GM12891 (cell line): ENCODE measurements around the gene SENP2. TPM values are rescaled to one million over a fixed set of nuclear protein-coding genes. Genes with fewer than 3 reads are reported as not detected.

Experiments used
- DNase-seq: peaks from one replicate; pipeline ENCODE4 v3.0.0; 2011; ENCODE audit warnings: low spot score; ENCODE audit not compliant: insufficient read length
- FAIRE-seq: peaks from 2 replicates; lab custom pipeline; 2011; peaks lifted over from hg19 to GRCh38; lab: Jason Lieb, UNC
- PAX5 ChIP-seq: IDR thresholded peaks from 2 replicates; pipeline ENCODE4 v1.6.1; 2011; ENCODE audit warnings: low read length, moderate library complexity, mild to moderate bottlenecking; ENCODE audit not compliant: insufficient read depth, severe bottlenecking
- POLR2A ChIP-seq: IDR thresholded peaks from 2 replicates; pipeline ENCODE4 v1.6.1; 2011; ENCODE audit warnings: low read depth, low read length, control low read depth
- POLR2AphosphoS5 ChIP-seq: IDR thresholded peaks from 2 replicates; pipeline ENCODE4 v1.6.1; 2011; ENCODE audit warnings: low read depth, low read length, control low read depth
- POU2F2 ChIP-seq: IDR thresholded peaks from 2 replicates; pipeline ENCODE4 v1.6.1; 2011; ENCODE audit warnings: low read depth, mild to moderate bottlenecking, control low read depth, low read length, moderate library complexity
- SPI1 ChIP-seq: IDR thresholded peaks from 2 replicates; pipeline ENCODE4 v1.6.1; 2011; ENCODE audit warnings: low read depth, low read length, control low read depth
- TAF1 ChIP-seq: IDR thresholded peaks from 2 replicates; pipeline ENCODE4 v1.6.1; 2011; ENCODE audit warnings: low read depth, low read length, control low read depth
- polyA plus RNA-seq: library from polyadenylated mRNA; unstranded; fragments of >200 nt; gene quantifications from one replicate; pipeline ENCODE4 v1.2.1, GENCODE V29; 2012; ENCODE audit warnings: low read depth, missing spikeins, inconsistent platforms; ENCODE audit not compliant: missing spikeins

Gene SENP2
- polyA plus RNA-seq, result 15.7 TPM

GRCh38 chr3:185585859-185586685 lies at the start of gene SENP2:
SENP2 (plus strand) TSS chr3:185586295; CDS start chr3:185586414, 119 bp downstream.
- TF ChIP-seq SPI1 (no peak), TAF1 (peak; percentile 54), POLR2AphosphoS5 (peak; percentile 83), POU2F2 (peak; percentile 45; the same call in 1 of the 2 replicates), PAX5 (no peak), POLR2A (peak; percentile 84)
- FAIRE-seq, result peak; percentile 99
- DNase-seq, result peak; percentile 84

GRCh38 chr3:185537369-185537970 lies 48.6 kb upstream of the SENP2 start:
- FAIRE-seq, result peak; percentile 92
- TF ChIP-seq POLR2A (no peak), POU2F2 (peak; percentile 53), PAX5 (peak; percentile 69), TAF1 (peak; percentile 12; the same call in 1 of the 2 replicates), SPI1 (peak; percentile 93), POLR2AphosphoS5 (no peak; the same call in 1 of the 2 replicates)
- peak; percentile 61 for DNase-seq

DNA sequence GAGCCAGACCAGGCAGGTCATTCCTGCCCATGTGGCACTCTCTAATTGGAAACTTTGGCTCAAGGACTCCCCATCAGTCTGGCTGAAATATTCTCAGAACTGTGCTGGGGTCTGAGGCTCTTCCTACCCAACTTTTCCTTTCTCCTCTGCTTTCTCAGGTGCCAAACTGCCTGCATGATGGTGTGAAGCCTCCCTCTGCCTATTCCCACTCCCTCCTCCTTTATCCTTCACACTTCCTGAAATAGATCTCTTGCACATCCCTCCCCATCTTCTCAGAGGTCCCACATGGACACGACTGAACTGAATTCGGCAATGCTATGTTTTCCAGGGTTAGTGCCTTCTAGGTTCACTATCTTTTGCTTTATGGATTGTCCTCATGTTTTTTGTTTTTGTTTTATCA lies 46.2 kb upstream of the SENP2 start:
- DNase-seq (no peak), FAIRE-seq (no peak)
- no peak for TF ChIP-seq PAX5
- TF ChIP-seq POLR2A, result no peak
- no peak for TF ChIP-seq POU2F2
- no peak for TF ChIP-seq TAF1
- no peak for TF ChIP-seq POLR2AphosphoS5
- TF ChIP-seq SPI1, result no peak

DNA sequence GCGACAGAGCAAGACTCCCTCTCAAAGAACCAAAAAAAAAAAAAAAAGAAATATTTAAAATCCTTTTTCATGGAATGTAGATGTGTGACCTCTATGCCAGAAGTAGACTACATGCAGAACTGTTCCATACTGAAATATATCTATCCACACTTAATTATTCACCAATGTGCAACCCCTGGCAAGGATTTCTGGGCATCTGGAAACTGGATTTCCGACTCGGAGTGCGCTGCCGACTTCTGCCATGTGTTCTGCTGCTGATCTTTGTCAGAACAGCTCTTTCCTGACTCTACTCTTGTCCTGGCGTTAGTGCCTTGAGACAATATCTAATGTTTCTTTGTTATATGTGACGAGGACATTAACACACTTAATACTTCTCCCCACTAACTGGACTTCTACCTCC lies 45.4 kb upstream of the SENP2 start:
- no peak for TF ChIP-seq PAX5
- no peak for TF ChIP-seq SPI1
- TF ChIP-seq TAF1, result no peak
- TF ChIP-seq POU2F2, result no peak
- TF ChIP-seq POLR2AphosphoS5, result no peak
- FAIRE-seq (no peak), DNase-seq (no peak)

- no peak for FAIRE-seq
- no peak for DNase-seq
- no peak for TF ChIP-seq TAF1
- TF ChIP-seq POLR2A, result no peak
- TF ChIP-seq PAX5, result no peak
- no peak for TF ChIP-seq POLR2AphosphoS5
- no peak for TF ChIP-seq SPI1
- TF ChIP-seq POU2F2, result no peak
These were observed 37.0 kb upstream of the SENP2 start for GRCh38 chr3:185549122-185549521.

- DNase-seq (no peak), FAIRE-seq (no peak)
These were observed 36.4 kb upstream of the SENP2 start for GRCh38 chr3:185549651-185550111.

DNA sequence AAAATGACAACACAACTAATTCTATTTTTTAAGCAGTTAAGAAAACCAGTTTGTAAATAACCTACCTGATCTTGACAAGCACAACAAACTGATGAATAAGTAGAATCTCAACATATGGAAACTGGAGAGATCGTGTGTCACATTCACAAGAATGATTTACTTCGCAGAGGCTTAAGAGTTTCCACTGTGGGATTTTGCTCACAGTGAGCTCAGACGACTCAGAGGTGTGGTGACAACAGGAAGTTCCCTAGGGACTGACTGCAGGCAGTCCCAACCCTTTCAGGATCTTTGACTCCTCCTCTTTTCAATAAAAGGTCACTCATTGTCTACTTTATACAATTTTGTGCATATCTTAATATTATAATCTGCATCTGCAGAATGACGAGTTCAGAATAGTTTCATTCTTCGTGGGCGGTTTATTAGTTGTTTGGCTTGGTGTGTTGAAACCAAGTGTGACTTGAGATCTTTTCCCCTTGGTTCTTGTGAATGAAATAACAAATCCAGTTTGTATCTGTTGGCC lies 33.7 kb upstream of the SENP2 start, which contains the start of gene LIPH:
LIPH (minus strand) TSS at position 231 of the 520 bp plus-strand sequence; CDS start at position 114, 117 bp downstream.
- FAIRE-seq (peak; percentile 43), DNase-seq (no peak)
- TF ChIP-seq TAF1 (no peak), SPI1 (no peak), PAX5 (no peak), POU2F2 (no peak), POLR2AphosphoS5 (no peak), POLR2A (no peak)

More at GRCh38 chr3:185549651-185550111, 36.4 kb upstream of the SENP2 start:
- no peak for TF ChIP-seq SPI1
- TF ChIP-seq POU2F2, result no peak
- TF ChIP-seq TAF1, result no peak
- TF ChIP-seq POLR2A, result no peak
- no peak for TF ChIP-seq PAX5
- no peak for TF ChIP-seq POLR2AphosphoS5

- no peak for FAIRE-seq
- no peak for TF ChIP-seq PAX5
- TF ChIP-seq TAF1, result no peak
- TF ChIP-seq POU2F2, result no peak
- no peak for TF ChIP-seq POLR2A
- no peak for TF ChIP-seq SPI1
- no peak for TF ChIP-seq POLR2AphosphoS5
These were observed 31.0 kb upstream of the SENP2 start for GRCh38 chr3:185555101-185555501.

More at GRCh38 chr3:185555101-185555501, 31.0 kb upstream of the SENP2 start:
- DNase-seq, result no peak
